COLO829 (cell line): ENCODE measurements around the gene UFD1.

Experiments
- DNase-seq: peaks from one replicate; pipeline ENCODE4 v3.0.0; 2012; ENCODE audit warnings: low spot score

UFD1 gene

GRCh38 chr22:19515654-19516377, 36.8 kb upstream of the UFD1 start:
- DNase-seq: no peak

DNA sequence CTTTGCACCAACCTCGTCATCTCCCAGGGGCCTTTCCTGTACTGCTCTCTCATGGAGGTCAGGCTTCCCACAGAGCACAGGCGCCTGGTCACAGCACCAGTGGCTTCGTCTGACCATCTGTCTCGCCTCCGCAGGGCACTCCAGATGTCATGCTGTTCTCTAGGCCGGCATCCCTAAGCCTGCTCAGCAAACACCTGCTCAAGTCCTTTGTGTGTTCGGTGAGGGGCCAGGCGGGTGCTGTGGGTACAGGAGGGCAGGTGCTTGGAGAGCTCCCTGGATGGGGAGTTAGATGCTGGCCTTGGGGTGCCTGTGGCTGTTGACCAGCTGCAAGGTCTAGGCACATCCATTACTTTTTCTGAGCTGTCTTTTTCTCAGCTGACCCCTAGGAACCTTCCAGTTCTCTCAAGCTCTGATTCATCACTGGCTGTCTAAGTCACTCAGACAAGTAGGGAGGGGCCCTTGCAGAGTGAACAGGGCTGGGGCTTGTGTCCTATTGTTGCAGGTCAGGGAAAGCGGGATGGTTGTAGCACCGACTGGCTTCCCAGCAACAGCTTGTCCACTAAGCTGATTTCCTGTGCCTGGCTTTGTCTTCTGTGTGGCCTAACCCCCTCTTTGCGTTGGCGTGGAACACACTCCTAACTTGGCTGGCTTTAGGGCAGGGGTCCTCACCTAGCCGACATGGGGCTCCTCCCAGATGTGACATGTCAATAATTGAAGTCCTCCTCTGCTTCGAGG, 36.0 kb upstream of the UFD1 start:
- no peak for DNase-seq

DNA sequence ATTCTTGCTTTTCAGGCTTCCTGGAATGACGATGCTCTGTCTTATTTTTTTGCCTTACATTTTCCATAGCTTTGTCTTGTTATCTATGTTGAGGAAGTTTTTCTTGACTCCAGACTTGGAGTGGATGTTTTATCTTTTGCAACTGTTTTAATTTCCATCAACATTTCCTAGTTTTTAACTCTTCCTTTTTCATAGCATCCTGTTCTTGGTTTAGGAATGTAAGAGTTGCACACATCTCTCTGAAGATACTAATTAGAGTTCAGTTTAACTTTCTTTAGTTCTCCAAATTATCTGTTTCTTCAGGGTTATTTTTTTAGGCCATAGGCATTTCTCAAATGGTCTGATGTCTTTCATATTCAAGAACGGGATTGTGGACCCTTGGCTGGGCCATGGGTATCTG, 34.8 kb upstream of the UFD1 start:
- no peak for DNase-seq

DNA sequence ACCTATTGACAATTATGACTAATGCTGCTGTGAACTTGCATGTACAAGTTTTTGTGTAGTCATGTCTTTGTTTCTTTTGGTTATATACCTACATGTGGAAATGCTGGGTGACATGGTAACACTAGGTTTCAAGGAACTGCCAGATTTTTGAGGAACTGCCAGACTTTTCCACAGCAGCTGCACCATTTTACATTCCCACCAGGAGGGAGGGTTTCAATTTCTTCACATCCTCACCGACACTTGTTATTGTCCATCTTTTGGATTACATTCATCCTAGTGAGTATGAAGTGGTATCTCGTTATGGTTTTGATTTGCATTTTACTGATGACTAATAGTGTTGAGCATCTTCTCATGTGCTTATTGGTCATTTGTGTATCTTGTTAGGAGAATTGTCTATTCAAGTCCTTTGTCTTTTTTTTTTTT, 31.9 kb upstream of the UFD1 start:
- DNase-seq: no peak

DNA sequence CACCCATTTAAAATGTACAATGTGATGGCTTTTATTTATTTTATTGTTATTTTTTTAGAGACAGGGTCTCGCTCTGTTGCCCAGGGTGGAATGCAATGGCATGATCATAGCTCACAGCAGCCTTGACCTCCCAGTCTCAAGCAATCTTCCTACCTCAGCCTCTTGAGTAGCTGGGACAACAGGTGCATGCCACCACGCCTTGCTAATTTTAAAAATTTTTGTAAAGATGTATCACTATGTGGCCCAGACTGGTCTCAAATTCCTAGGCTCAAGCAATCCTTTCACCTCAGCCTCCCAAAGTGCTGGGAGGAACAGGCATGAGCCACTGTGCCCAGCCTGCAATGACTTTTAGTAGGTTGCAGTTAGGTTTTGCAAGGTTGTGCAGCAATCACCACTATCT, 30.9 kb upstream of the UFD1 start:
- DNase-seq: no peak

- DNase-seq: no peak
These were observed 30.2 kb upstream of the UFD1 start for GRCh38 chr22:19509191-19509590.

GRCh38 chr22:19508024-19508776, 29.2 kb upstream of the UFD1 start:
- DNase-seq: no peak

- DNase-seq: no peak
These were observed 28.5 kb upstream of the UFD1 start for GRCh38 chr22:19507534-19507861.

GRCh38 chr22:19506212-19506611, 27.2 kb upstream of the UFD1 start:
- no peak for DNase-seq

DNA sequence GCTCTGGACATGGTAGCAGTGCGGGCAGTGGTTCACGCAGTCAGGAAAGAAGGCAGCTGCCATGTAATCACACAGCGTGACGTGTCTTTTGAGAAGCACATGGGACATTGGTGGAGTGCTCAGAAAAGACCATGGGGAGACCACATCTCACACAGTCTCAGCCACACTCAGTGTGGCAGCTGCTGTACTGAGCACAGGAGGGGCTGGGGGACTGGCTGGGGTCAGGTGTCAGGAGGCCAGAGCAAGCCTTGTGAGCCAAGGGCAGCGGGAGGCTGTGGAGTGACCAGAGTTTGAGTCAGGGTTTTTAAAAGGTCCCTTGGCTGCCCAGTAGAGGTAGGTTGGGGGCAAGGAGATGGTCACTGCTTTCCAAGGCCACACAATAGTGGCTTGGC, 26.7 kb upstream of the UFD1 start:
- no peak for DNase-seq

DNA sequence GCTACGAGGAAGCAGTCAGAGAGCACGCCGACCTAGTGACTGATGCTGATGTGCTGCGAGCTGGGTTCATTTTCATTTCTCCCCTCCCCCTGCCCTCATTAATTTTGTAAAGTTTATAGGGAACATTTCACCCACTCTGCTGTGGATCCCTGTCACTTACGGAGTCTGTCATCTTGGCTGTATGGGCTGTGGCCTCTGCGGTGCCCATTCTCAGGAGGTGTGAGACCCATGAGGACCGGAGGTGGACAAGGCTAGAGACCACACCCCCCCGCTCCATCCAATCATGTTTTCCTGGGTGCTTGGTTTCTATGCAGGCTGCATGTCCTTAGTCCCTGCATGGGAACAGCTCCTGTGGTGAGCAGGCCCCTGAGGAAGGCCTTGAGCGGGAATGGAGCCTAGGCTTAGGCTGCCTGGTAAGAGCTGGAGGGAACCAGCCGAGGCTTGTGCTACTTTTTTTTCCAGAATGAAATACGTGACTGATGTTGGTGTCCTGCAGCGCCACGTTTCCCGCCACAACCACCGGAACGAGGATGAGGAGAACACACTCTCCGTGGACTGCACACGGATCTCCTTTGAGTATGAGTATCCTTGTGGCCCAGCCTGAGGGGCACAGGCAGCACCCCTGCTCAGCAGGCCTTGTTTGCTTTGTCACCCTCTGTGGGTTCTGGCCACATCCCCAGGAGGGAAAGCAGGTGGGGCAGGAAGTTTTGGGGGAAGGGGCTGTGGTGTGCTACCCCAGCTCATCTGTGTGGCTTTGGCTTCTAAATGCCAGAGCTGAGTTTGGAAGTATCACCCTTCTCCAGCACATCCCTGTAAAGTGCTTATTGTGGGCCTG, 26.1 kb upstream of the UFD1 start:
- no peak for DNase-seq

DNA sequence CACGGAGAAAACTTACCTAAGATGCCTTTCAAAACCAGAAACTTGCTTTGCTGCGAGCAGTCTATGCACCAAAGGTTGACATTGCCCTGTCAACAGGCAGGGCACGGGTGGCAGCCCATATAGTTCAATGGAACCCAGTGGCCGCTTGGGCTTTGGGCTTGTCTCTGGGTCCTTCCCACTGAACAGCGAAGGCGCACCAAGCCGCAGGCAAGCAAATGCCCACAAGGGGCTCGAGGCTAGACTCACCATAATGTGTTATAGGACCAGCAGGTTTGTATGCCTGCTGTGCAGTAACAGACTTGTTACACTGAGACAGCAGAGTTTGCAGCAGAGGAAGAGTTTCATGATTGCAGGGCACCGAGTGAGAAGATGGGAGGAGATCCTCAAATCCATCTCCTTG, 24.9 kb upstream of the UFD1 start:
- DNase-seq: no peak

- no peak for DNase-seq
These were observed 24.4 kb upstream of the UFD1 start for GRCh38 chr22:19503367-19503766.

DNA sequence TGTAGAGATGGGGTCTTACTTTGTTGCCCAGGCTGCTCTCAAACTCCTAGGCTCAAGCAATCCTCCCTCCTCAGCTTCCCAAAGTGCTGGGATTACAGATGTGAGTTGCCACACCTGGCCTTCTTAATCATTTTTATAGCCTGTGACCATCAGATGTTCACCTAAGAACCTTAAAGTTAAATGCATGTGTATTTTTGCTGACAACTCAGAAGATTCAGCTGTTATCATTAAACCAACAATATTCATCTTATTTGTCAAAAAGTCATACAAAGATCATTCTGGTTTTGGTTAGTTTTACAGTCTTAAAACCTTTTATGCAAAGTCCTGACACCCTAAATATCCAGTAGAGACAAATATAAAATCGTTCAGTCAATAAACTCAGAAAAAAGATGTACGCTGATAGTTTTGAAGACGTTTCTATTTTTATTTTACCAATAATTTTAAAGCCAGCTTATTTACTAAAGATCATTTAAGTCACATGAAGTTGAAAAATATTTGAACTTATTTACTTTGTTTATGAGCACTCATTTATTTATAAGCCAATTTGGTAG, 23.0 kb upstream of the UFD1 start:
- no peak for DNase-seq

- DNase-seq: no peak
These were observed 20.9 kb upstream of the UFD1 start for GRCh38 chr22:19499880-19500242.

- DNase-seq: no peak
These were observed 20.4 kb upstream of the UFD1 start for GRCh38 chr22:19499236-19499879.

DNA sequence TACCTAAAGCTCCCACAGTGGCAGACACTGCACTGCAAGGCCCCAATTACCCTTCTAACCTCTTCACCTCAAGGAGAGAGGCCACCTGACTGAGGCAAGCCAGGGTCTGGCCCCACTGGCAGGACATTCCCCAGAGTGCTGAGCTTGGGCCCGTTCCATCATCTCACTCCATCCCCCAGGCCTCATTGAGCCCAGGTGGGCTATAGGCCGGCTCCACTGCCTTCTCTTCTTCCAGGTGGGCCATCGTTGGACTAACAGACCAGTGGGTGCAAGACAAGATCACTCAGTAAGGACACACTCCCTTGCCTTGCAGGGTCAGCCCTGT, 19.8 kb upstream of the UFD1 start:
- DNase-seq: no peak

- DNase-seq: no peak
These were observed 19.3 kb upstream of the UFD1 start for GRCh38 chr22:19498154-19498865.

- DNase-seq: peak; percentile 85
These were observed 18.3 kb upstream of the UFD1 start for GRCh38 chr22:19497245-19497644.

DNA sequence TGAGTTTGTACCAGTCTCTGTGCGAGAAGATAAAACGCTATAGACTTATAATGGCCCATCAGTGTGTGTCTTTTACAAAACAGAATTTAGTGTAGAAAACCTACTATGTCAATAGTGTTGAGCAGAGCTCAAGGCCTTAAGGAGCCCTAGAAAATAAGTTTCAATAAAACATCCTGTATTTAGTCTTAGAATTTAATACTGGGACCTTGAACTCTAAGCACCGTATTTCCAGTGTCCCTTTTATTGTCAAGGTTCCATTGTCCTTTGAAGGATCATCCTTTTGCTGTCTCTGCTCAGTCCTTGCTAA, 17.3 kb upstream of the UFD1 start:
- no peak for DNase-seq
